Measurements from ENCODE around the gene RCBTB2. TPM values are rescaled to one million over a fixed set of nuclear protein-coding genes. Genes with fewer than 3 reads are reported as not detected.

RCBTB2 gene
- total and polyA plus RNA-seq, 9 donors, result 8.2 to 22.6 (median 14.2) TPM

DNA sequence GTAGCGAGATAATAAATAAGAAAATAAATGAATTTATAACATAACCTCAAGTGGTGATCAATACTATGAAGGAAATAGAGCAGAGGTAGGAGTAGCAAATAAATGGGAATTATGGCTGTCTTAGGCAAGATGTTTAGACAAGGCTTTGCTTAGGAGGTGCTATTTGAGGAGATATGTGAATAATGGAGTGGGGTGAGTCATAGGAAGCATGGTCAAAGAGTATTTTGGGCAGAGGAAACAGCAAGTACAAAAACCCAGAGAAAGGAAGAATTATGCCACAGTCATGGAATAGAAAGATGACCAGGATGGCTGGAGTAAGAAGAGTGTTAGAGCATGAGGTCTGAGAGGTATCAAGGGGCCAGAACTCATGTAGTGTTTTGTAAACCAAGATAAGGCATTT is 86.4 kb downstream of the RCBTB2 start:
- Histone ChIP-seq H3K27me3 (no peaks in the 10 kb centered on the region), H3K36me3 (no peaks in the 10 kb centered on the region), H3K4me3 (no peak overlapping the region), H3K9me3 (no peaks in the 10 kb centered on the region), H3K4me1 (ENCODE audit: insufficient read depth) (peaks cover 2% of the 10 kb centered on the region), H3K27ac (no peak overlapping the region)
- WGBS, 3 donors, result 97 to 98% (median 97%) methylated on average over 1 of the region's 1 CpG
- no peak for DNase-seq
- intact Hi-C loops (cut with DNase I), result no loop called here
- no peak for TF ChIP-seq EP300 (IDR thresholded peaks at IDR 0.05)
- no peak for TF ChIP-seq POLR2A (IDR thresholded peaks at IDR 0.05)
- TF ChIP-seq, protein P1, sequence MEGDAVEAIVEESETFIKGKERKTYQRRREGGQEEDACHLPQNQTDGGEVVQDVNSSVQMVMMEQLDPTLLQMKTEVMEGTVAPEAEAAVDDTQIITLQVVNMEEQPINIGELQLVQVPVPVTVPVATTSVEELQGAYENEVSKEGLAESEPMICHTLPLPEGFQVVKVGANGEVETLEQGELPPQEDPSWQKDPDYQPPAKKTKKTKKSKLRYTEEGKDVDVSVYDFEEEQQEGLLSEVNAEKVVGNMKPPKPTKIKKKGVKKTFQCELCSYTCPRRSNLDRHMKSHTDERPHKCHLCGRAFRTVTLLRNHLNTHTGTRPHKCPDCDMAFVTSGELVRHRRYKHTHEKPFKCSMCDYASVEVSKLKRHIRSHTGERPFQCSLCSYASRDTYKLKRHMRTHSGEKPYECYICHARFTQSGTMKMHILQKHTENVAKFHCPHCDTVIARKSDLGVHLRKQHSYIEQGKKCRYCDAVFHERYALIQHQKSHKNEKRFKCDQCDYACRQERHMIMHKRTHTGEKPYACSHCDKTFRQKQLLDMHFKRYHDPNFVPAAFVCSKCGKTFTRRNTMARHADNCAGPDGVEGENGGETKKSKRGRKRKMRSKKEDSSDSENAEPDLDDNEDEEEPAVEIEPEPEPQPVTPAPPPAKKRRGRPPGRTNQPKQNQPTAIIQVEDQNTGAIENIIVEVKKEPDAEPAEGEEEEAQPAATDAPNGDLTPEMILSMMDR (IDR thresholded peaks at IDR 0.05), result no peak

DNA sequence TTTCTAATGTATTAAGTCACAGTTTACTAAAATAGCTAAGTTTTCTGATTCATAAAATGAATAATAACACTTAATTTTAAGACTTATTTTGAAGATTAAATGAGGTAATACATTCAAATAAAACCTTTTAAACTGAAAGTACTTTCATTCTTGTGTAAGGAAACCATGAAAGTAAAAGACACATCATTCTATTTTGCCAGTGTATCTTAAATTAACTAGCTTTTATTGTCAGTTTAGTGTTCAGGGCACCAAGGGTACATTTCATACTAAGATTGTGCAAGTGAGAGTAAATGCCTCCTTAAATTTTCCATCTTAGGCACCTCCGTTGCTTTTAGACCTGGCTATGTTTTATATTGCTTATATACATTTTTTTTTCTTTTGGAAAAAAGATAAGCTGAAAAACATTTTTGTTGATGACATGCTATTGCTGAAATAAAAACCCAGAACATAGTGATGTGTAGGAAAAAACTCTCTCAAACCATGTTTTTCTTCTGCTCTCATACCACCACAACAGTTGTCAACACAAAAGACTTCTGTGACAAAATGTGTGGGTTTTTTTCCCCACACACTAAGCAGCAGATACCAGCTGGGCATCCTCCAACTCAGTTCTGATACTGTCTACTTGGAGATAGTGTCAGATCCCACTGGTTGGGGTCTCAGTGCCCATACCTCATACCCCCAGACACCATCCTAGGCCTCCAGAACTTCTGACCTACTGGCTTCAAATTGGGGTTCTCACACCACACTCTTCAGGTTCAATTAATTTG is 89.3 kb downstream of the RCBTB2 start:
- H3K4me3 ChIP-seq, result no peak overlapping the region
- H3K9me3 ChIP-seq, result no peaks in the 10 kb centered on the region
- no peak for DNase-seq
- TF ChIP-seq, protein P1 (IDR thresholded peaks at IDR 0.05), result no peak
- TF ChIP-seq EP300 (IDR thresholded peaks at IDR 0.05), result no peak
- no peak for TF ChIP-seq POLR2A (IDR thresholded peaks at IDR 0.05)
- peaks cover 2% of the 10 kb centered on the region for H3K4me1 ChIP-seq (ENCODE audit: insufficient read depth)
- no peaks in the 10 kb centered on the region for H3K27me3 ChIP-seq
- intact Hi-C loops (cut with DNase I), result no loop called here
- H3K36me3 ChIP-seq, result no peaks in the 10 kb centered on the region
- no peak overlapping the region for H3K27ac ChIP-seq
- 28 to 42% (median 33%) methylated on average over 1 of the region's 1 CpG for WGBS, 3 donors

Other genes starting within 250 kb of the RCBTB2 start
- gene RB1, start 229.3 kb downstream of the RCBTB2 start, total RNA-seq, result 10 to 100 TPM; 23.7 to 36.6 (median 27.3) TPM
- gene RB1, start 229.3 kb downstream of the RCBTB2 start, polyA plus RNA-seq, result 10 to 100 TPM; 11.4 to 24.4 TPM
- gene LPAR6, start 120.0 kb downstream of the RCBTB2 start, total RNA-seq, result 10 to 100 TPM in 6 of 7 donors, 1 to 10 TPM in 1; 7.7 to 25.0 (median 15.9) TPM
- gene LPAR6, start 120.0 kb downstream of the RCBTB2 start, polyA plus RNA-seq, result 10 to 100 TPM; 20.2 to 21.3 TPM
- 1 to 10 TPM in 6 of 7 donors, under 1 TPM in 1; 0.30 to 8.3 (median 2.2) TPM for gene CYSLTR2, start 120.8 kb upstream of the RCBTB2 start, total RNA-seq
- 1 to 10 TPM in 1 of 2 donors, under 1 TPM in 1; 0.67 to 1.9 TPM for gene CYSLTR2, start 120.8 kb upstream of the RCBTB2 start, polyA plus RNA-seq

Data from ovary (tissue), 9 donors.